Smooth muscle cell (in vitro differentiated cells): ENCODE results near the gene ZMYND10. TPM values are rescaled to one million over a fixed set of nuclear protein-coding genes. Genes with fewer than 3 reads are reported as not detected.

Source experiments
- DNase-seq: peaks from one replicate; lab custom pipeline; 2025; ENCODE audit not compliant: unreplicated experiment; lab: John Stamatoyannopoulos, UW
- H2AFZ ChIP-seq: fragments of 200-600 bp; sonication (generic); 2 replicates; pipeline ENCODE4 v1.6.0; 2016; ENCODE audit warnings: antibody characterized with exemption, low read depth, mild to moderate bottlenecking
- H3F3A ChIP-seq: fragments of 200-600 bp; sonication (generic); 2 replicates; pipeline ENCODE4 v1.6.0; 2017; ENCODE audit warnings: antibody characterized with exemption, low read depth
- H3K27ac ChIP-seq: fragments of 200-600 bp; sonication (generic); 2 replicates; pipeline ENCODE4 v1.5.1; 2016; ENCODE audit warnings: low read depth, mild to moderate bottlenecking
- H3K27me3 ChIP-seq: fragments of 200-600 bp; sonication (generic); 2 replicates; pipeline ENCODE4 v1.6.1; 2016; ENCODE audit warnings: low read depth, mild to moderate bottlenecking
- H3K36me3 ChIP-seq: fragments of 200-600 bp; sonication (generic); 2 replicates; pipeline ENCODE4 v1.5.1; 2016; ENCODE audit warnings: low read depth
- H3K4me1 ChIP-seq: fragments of 200-600 bp; sonication (generic); 2 replicates; pipeline ENCODE4 v1.5.1; 2016; ENCODE audit warnings: low read depth
- H3K4me2 ChIP-seq: fragments of 200-600 bp; sonication (generic); 2 replicates; pipeline ENCODE4 v1.6.0; 2016; ENCODE audit warnings: mild to moderate bottlenecking
- H3K4me3 ChIP-seq: fragments of 200-600 bp; sonication (generic); 2 replicates; pipeline ENCODE4 v1.5.1; 2016; ENCODE audit warnings: mild to moderate bottlenecking
- H3K79me2 ChIP-seq: fragments of 200-600 bp; sonication (generic); 2 replicates; pipeline ENCODE4 v1.6.0; 2016; ENCODE audit warnings: low read depth, mild to moderate bottlenecking
- H3K9ac ChIP-seq: fragments of 200-600 bp; sonication (generic); 2 replicates; pipeline ENCODE4 v1.6.0; 2016; ENCODE audit warnings: low read depth
- H3K9me3 ChIP-seq: fragments of 200-600 bp; sonication (generic); replicated peaks from 2 replicates; pipeline ENCODE4 v1.5.1; 2016; ENCODE audit warnings: low read depth
- H4K20me1 ChIP-seq: fragments of 200-600 bp; sonication (generic); 2 replicates; pipeline ENCODE4 v1.6.0; 2016; ENCODE audit warnings: low read depth
- WGBS: methylation state at CpG from one replicate; pipeline ENCODE4 v1.1.7; 2016; ENCODE audit warnings: low lambda C conversion rate; 5-methylcytosine and 5-hydroxymethylcytosine counted together
- polyA plus RNA-seq: library from polyadenylated mRNA; unstranded; fragments of >200 nt; fragmentation: Nextera tagmentation; extraction: Ambion mirVana; gene quantifications from 2 replicates; pipeline ENCODE4 v1.2.1, GENCODE V29; 2016
- total RNA-seq: library from RNA; depleted of rRNA; stranded (reverse); fragments of >200 nt; gene quantifications from 2 replicates; pipeline ENCODE4 v1.2.3, GENCODE V29; 2014
- TF ChIP-seq, protein P1 (sequence below): fragments of 200-600 bp; sonication (generic); IDR thresholded peaks from 2 replicates; pipeline ENCODE4 v1.5.1; 2017; ENCODE audit warnings: borderline replicate concordance, mild to moderate bottlenecking, antibody characterized with exemption; ENCODE audit not compliant: insufficient read depth, poor library complexity, severe bottlenecking

Gene ZMYND10
- total and polyA plus RNA-seq, 2 experiments from 2014 or later = 0.27 to 1.7 TPM

GRCh38 chr3:50304601-50305000, 40.9 kb downstream of the ZMYND10 start:
- Histone ChIP-seq H3K4me2 (no peak overlapping the region), H2AFZ (no peak overlapping the region), H3F3A (peaks cover 4% of the 10 kb centered on the region), H3K9ac (no peak overlapping the region), H3K4me1 (peaks cover 7% of the 10 kb centered on the region), H3K27me3 (no peaks in the 10 kb centered on the region), H3K4me3 (no peak overlapping the region), H3K9me3 (no peaks in the 10 kb centered on the region), H4K20me1 (no peaks in the 10 kb centered on the region), H3K27ac (no peak overlapping the region), H3K79me2 (no peaks in the 10 kb centered on the region), H3K36me3 (peaks cover 6% of the 10 kb centered on the region)
- TF ChIP-seq, protein P1, sequence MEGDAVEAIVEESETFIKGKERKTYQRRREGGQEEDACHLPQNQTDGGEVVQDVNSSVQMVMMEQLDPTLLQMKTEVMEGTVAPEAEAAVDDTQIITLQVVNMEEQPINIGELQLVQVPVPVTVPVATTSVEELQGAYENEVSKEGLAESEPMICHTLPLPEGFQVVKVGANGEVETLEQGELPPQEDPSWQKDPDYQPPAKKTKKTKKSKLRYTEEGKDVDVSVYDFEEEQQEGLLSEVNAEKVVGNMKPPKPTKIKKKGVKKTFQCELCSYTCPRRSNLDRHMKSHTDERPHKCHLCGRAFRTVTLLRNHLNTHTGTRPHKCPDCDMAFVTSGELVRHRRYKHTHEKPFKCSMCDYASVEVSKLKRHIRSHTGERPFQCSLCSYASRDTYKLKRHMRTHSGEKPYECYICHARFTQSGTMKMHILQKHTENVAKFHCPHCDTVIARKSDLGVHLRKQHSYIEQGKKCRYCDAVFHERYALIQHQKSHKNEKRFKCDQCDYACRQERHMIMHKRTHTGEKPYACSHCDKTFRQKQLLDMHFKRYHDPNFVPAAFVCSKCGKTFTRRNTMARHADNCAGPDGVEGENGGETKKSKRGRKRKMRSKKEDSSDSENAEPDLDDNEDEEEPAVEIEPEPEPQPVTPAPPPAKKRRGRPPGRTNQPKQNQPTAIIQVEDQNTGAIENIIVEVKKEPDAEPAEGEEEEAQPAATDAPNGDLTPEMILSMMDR = no peak
- DNase-seq = no peak

DNA sequence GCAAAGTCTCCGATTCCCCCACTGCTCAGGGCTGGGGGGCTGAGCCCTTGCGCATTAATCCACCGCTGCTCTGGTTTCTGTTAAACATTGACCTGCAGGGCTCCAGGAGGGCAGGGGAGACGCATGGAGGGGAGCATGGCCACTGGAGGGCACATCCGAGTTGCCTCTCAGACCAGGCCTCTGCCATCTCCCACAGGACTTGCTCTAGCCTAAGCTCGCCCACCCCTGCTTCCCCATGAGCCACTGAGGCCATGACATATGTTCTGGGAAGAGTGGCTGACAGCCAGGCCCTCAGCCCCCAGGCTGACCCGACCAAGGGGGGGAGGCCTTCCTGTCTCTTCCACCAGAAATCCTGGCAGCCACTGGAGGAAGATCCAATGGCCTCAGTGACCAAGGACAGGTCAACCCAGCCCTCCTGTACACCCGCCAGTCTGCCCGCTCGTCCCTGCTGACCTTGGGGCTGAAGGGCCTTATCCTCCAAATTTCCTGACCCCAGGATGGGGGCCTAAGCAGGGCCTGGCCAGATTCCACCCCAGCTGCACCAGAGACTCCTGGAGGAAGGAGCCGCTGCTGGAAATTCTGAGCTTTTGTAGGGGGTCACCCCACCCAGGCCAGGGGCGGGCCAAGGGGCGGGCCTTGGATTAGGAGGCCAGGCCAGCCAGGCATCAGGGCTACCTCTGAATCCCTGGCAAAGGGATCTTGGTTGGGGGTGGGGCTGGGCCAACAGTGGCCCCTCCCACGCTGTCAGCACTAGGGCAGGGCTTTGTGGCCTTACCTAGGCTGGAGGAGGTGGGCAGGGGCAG, 42.3 kb downstream of the ZMYND10 start, which contains the start of gene HYAL1:
Gene HYAL1, minus strand, starts transcription at position 562 of the 803 bp plus-strand sequence. CDS start 618 bp downstream, outside the sequence.
- H3K9ac ChIP-seq = no peak within 1 kb of the TSS

GRCh38 chr3:50302095-50303012, 43.2 kb downstream of the ZMYND10 start:
- TF ChIP-seq, protein P1 = no peak
- no peaks in the 10 kb centered on the region for H4K20me1 ChIP-seq
- H3K27ac ChIP-seq = no peak overlapping the region
- H3F3A ChIP-seq = peaks cover 4% of the 10 kb centered on the region
- no peak overlapping the region for H3K4me3 ChIP-seq
- H3K36me3 ChIP-seq = no peaks in the 10 kb centered on the region
- no peak overlapping the region for H2AFZ ChIP-seq
- no peaks in the 10 kb centered on the region for H3K9me3 ChIP-seq
- no peaks in the 10 kb centered on the region for H3K79me2 ChIP-seq
- H3K4me2 ChIP-seq = no peak overlapping the region
- peaks cover 13% of the 10 kb centered on the region for H3K4me1 ChIP-seq
- H3K9ac ChIP-seq = no peak overlapping the region
- H3K27me3 ChIP-seq = no peaks in the 10 kb centered on the region
- 94% methylated on average over 32 of the region's 32 CpGs for WGBS
- no peak for DNase-seq

More for the DNA sequence above, 42.3 kb downstream of the ZMYND10 start, which contains the start of gene HYAL1:
- TF ChIP-seq, protein P1 = no peak
- H3K9me3 ChIP-seq = no peaks in the 10 kb centered on the region
- no peaks in the 10 kb centered on the region for H3K27me3 ChIP-seq
- H3K4me1 ChIP-seq = peaks cover 12% of the 10 kb centered on the region
- no peak within 1 kb of the TSS for H2AFZ ChIP-seq
- no peaks in the 10 kb centered on the region for H3K36me3 ChIP-seq
- H3K79me2 ChIP-seq = no peaks in the 10 kb centered on the region
- H3K4me2 ChIP-seq = no peak within 1 kb of the TSS
- DNase-seq = no peak
- no peak within 1 kb of the TSS for H3K27ac ChIP-seq
- 85% methylated on average over 14 of the region's 14 CpGs for WGBS
- H3K4me3 ChIP-seq = no peak within 1 kb of the TSS
- H3F3A ChIP-seq = peaks cover 4% of the 10 kb centered on the region
- H4K20me1 ChIP-seq = no peaks in the 10 kb centered on the region
